Skeletal muscle tissue (tissue), 4 donors: Measurements from ENCODE around the gene SEMA4D. TPM values are rescaled to one million over a fixed set of nuclear protein-coding genes. Genes with fewer than 3 reads are reported as not detected.
A peak's percentile ranks its signal among the peaks of the same experiment; 100 is the strongest.

ENCODE experiments used
- H3K27ac ChIP-seq: one replicate; pipeline ENCODE4 v1.7.0; 2013; ENCODE audit warnings: mild to moderate bottlenecking, low read depth, low read length, inconsistent platforms
- H3K27me3 ChIP-seq, 3 donors: one replicate each; pipeline ENCODE4 v1.7.0; 2013; ENCODE audit warnings: low read length in 3 of 3; ENCODE audit not compliant: control insufficient read depth in 3 of 3, insufficient read depth in 3 of 3
- H3K36me3 ChIP-seq, 3 donors: one replicate each; pipeline ENCODE4 v1.7.0; 2013; ENCODE audit warnings: low read length in 3 of 3; ENCODE audit not compliant: control insufficient read depth in 3 of 3, insufficient read depth in 3 of 3
- H3K4me1 ChIP-seq, 3 donors: one replicate each; pipeline ENCODE4 v1.7.0; 2013; ENCODE audit warnings: low read length in 3 of 3, mild to moderate bottlenecking in 3 of 3; ENCODE audit not compliant: control insufficient read depth in 3 of 3, insufficient read depth in 3 of 3
- H3K4me3 ChIP-seq, 3 donors: one replicate each; pipeline ENCODE4 v1.7.0; 2013; ENCODE audit warnings: low read length in 3 of 3
- H3K9ac ChIP-seq, 3 donors: one replicate each; pipeline ENCODE4 v1.7.0; 2013; ENCODE audit warnings: low read length in 3 of 3, mild to moderate bottlenecking in 3 of 3, moderate library complexity in 2 of 3, low read depth in 1 of 3
- H3K9me3 ChIP-seq, 3 donors: one replicate each; pipeline ENCODE4 v1.7.0; 2013; ENCODE audit warnings: low read length in 3 of 3; ENCODE audit not compliant: control insufficient read depth in 3 of 3
- total RNA-seq: library from RNA; depleted of rRNA; stranded (reverse); fragments of >200 nt; gene quantifications from one replicate; pipeline ENCODE4 v1.2.3, GENCODE V29; 2014
- donor health status: Osteomylitis.

Gene SEMA4D
- total RNA-seq, 1 donor from 2014 or later, result 14.6 TPM

- Histone ChIP-seq H3K4me1 (peaks cover 37 to 72% (median 53%) of the 10 kb centered on the region in 3 donors), H3K27ac (no peak overlapping the region), H3K9ac (no peak overlapping the region), H3K27me3 (no peaks in the 10 kb centered on the region), H3K36me3 (peaks cover 0 to 2% (median 0%) of the 10 kb centered on the region in 3 donors), H3K4me3 (no peak overlapping the region), H3K9me3 (no peaks in the 10 kb centered on the region)
Observed at GRCh38 chr9:89438194-89438593, 59.7 kb downstream of the SEMA4D start.

DNA sequence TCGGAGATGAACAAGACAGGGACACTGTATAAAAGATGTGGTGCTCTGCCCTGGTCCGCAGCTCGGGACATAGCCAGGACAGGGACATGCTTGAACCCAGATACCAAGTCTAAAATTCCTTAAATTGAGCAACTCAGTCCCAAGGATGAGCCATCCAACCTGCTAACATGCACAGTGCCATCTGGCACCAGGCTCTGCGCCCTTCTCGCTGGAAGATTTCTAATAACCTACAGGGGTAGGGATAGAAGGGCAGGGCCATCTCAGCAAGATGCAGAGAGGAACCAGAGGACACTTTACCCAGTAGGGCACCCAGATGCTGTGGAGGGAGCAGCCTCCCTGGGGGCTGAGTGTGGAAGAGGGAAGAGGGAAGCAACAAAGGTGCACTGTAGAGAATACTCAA lies 60.1 kb downstream of the SEMA4D start:
- Histone ChIP-seq H3K27me3 (no peaks in the 10 kb centered on the region), H3K36me3 (peaks cover 0 to 2% (median 0%) of the 10 kb centered on the region in 3 donors), H3K27ac (no peak overlapping the region), H3K9me3 (no peaks in the 10 kb centered on the region), H3K4me3 (no peak overlapping the region), H3K9ac (no peak overlapping the region), H3K4me1 (peaks cover 37 to 72% (median 53%) of the 10 kb centered on the region in 3 donors)

- peaks cover 38 to 72% (median 53%) of the 10 kb centered on the region in 3 donors for H3K4me1 ChIP-seq
- H3K27ac ChIP-seq, result no peak overlapping the region
- peaks cover 0 to 2% (median 0%) of the 10 kb centered on the region in 3 donors for H3K36me3 ChIP-seq
- H3K4me3 ChIP-seq, result no peak overlapping the region
- peak overlapping the region in 1 of 3 donors; percentile 40 for H3K9ac ChIP-seq
- no peaks in the 10 kb centered on the region for H3K9me3 ChIP-seq
- H3K27me3 ChIP-seq, result no peaks in the 10 kb centered on the region
Observed at GRCh38 chr9:89436963-89437625, 60.8 kb downstream of the SEMA4D start.

DNA sequence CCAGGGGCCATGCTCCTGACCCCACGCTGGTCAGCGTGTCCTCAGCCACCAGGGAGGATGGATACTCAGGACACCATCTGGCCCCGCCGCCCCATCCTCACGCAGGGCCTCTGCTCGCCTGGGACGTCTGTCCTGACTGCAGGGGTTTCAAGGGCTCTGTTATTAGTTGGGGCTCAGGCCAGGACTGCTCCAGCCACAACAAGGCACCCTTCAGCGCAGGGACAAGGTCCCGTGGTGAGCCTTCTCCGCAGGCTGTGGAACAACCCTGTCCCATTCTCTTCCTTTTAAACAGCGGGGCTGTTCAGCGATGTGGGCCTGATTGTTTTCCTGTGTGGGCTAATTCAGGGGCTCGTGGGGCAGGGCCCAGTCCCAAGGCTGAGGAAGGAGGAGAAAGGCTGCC lies 61.6 kb downstream of the SEMA4D start:
- Histone ChIP-seq H3K4me3 (no peak overlapping the region), H3K27me3 (no peaks in the 10 kb centered on the region), H3K36me3 (no peaks in the 10 kb centered on the region), H3K4me1 (peaks cover 35 to 70% (median 50%) of the 10 kb centered on the region in 3 donors), H3K9ac (no peak overlapping the region), H3K9me3 (no peaks in the 10 kb centered on the region), H3K27ac (no peak overlapping the region)

- Histone ChIP-seq H3K27ac (no peak overlapping the region), H3K4me1 (peaks cover 27 to 59% (median 41%) of the 10 kb centered on the region in 3 donors), H3K9me3 (no peaks in the 10 kb centered on the region), H3K36me3 (no peaks in the 10 kb centered on the region), H3K27me3 (no peaks in the 10 kb centered on the region), H3K4me3 (no peak overlapping the region), H3K9ac (no peak overlapping the region)
Observed at GRCh38 chr9:89435071-89435823, 62.7 kb downstream of the SEMA4D start.

- H3K4me1 ChIP-seq, result peaks cover 27 to 53% (median 36%) of the 10 kb centered on the region in 3 donors
- H3K4me3 ChIP-seq, result no peak overlapping the region
- H3K27me3 ChIP-seq, result no peaks in the 10 kb centered on the region
- H3K9ac ChIP-seq, result no peak overlapping the region
- H3K9me3 ChIP-seq, result no peaks in the 10 kb centered on the region
- no peaks in the 10 kb centered on the region for H3K36me3 ChIP-seq
- H3K27ac ChIP-seq, result no peak overlapping the region
Observed at GRCh38 chr9:89434636-89435035, 63.3 kb downstream of the SEMA4D start.

DNA sequence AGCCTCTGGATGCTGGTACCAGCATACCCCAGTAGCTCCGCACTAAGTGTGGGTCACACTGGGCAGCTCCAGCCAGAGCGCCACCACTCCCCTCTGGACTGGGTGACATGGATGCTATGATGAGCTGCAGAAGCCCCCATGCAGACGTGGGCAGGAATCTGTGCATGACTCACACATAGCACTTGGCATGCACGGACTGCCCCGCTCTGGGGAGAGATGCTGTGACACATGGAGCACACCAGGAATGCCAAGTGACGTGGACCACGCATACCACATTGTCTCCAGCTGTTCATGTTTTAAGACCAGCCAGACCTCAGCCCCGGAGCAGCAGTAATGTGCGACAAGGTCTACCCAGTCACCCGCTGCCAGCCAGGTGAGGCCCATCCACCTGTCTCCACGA lies 64.1 kb downstream of the SEMA4D start:
- Histone ChIP-seq H3K27me3 (no peaks in the 10 kb centered on the region), H3K9me3 (no peaks in the 10 kb centered on the region), H3K27ac (no peak overlapping the region), H3K4me3 (no peak overlapping the region), H3K4me1 (peaks cover 30 to 58% (median 38%) of the 10 kb centered on the region in 3 donors), H3K36me3 (no peaks in the 10 kb centered on the region), H3K9ac (no peak overlapping the region)

GRCh38 chr9:89432986-89433530 lies 64.9 kb downstream of the SEMA4D start:
- no peak overlapping the region for H3K4me3 ChIP-seq
- H3K4me1 ChIP-seq, result peaks cover 38 to 61% (median 46%) of the 10 kb centered on the region in 3 donors
- no peak overlapping the region for H3K27ac ChIP-seq
- H3K27me3 ChIP-seq, result no peaks in the 10 kb centered on the region
- H3K9ac ChIP-seq, result no peak overlapping the region
- H3K36me3 ChIP-seq, result no peaks in the 10 kb centered on the region
- H3K9me3 ChIP-seq, result no peaks in the 10 kb centered on the region

DNA sequence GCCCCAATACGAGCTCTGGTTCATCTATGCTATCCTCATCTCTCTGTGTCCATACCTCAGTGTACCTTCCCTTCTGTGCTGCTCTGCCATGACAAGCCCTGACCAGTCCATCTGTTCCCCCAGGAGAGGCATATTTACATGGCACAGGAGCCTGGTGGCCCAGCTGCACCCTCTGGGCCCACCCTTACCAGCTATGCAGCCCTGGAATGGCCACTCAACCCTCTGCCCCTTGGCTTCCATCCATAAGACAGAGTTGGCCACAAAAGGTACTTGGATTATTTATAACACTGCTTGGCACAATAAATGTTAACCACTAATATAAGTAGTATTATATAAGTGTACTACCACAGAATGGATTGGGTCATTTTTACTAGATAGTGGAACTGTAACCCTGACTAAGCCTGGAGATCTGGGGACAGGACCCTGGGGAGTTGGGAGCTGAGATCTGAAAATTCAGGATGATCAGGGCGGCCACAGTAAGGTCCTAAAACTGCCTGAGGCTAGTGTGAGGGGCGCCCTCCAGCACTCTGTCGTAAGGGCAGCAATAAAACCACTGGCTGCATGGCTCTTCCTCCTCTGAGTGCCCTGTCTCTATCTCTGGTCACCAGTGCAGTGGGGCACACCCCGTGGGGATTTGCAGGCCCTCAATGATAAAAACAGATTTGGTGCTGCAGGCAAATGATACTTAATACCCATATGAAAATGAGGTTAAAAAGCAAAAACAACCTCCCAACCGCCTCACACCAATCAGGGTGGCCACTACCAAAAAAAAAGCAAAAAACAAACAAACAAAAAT lies 65.8 kb downstream of the SEMA4D start:
- no peak overlapping the region for H3K27ac ChIP-seq
- no peaks in the 10 kb centered on the region for H3K36me3 ChIP-seq
- H3K9me3 ChIP-seq, result no peaks in the 10 kb centered on the region
- peaks cover 38 to 61% (median 52%) of the 10 kb centered on the region in 3 donors for H3K4me1 ChIP-seq
- H3K9ac ChIP-seq, result peak overlapping the region in 1 of 3 donors; percentile 33
- H3K27me3 ChIP-seq, result no peaks in the 10 kb centered on the region
- no peak overlapping the region for H3K4me3 ChIP-seq
